Lung (tissue), 16 donors: Measurements from ENCODE around the gene FOXI2. TPM values are rescaled to one million over a fixed set of nuclear protein-coding genes. Genes with fewer than 3 reads are reported as not detected.
A peak's percentile ranks its signal among the peaks of the same experiment; 100 is the strongest.

Source experiments
- ATAC-seq: fragments of 200-7000 bp; cut with Tn5 transposase; one replicate; pipeline ENCODE4 v1.9.1; 2020; ENCODE audit warnings: moderate number of reproducible peaks; ENCODE audit not compliant: insufficient read depth, low FRiP score
- DNase-seq, 3 donors: peaks; one replicate each; pipeline ENCODE4 v3.0.0-alpha.2; 2013 to 2017
- H3K27ac ChIP-seq, 2 donors: one replicate each; pipeline ENCODE4 v1.5.1; 2013; ENCODE audit warnings: mild to moderate bottlenecking in 2 of 2, moderate library complexity in 2 of 2, control low read depth in 1 of 2, inconsistent platforms in 1 of 2, low read depth in 1 of 2, low read length in 1 of 2
- H3K27me3 ChIP-seq, 3 donors: one replicate each; pipeline ENCODE4 v1.5.1; 2013; ENCODE audit warnings: low read length in 2 of 3; ENCODE audit not compliant: control insufficient read depth in 3 of 3, insufficient read depth in 3 of 3
- H3K36me3 ChIP-seq, 4 donors: one replicate each; pipeline ENCODE4 v1.5.1; 2013; ENCODE audit warnings: low read length in 4 of 4, mild to moderate bottlenecking in 1 of 4, moderate library complexity in 1 of 4; ENCODE audit not compliant: control insufficient read depth in 4 of 4, insufficient read depth in 4 of 4
- H3K4me1 ChIP-seq, 5 donors: one replicate each; pipeline ENCODE4 v1.5.1; 2013; ENCODE audit warnings: low read length in 5 of 5, mild to moderate bottlenecking in 2 of 5, moderate library complexity in 1 of 5; ENCODE audit not compliant: control insufficient read depth in 5 of 5, insufficient read depth in 5 of 5
- H3K4me3 ChIP-seq: one replicate; pipeline ENCODE4 v1.5.1; 2013; ENCODE audit warnings: mild to moderate bottlenecking, control low read depth, moderate library complexity
- H3K9ac ChIP-seq, 2 donors: one replicate each; pipeline ENCODE4 v1.5.1; 2013; ENCODE audit warnings: low read length in 2 of 2, control low read depth in 1 of 2; ENCODE audit not compliant: insufficient read depth in 1 of 2
- H3K9me3 ChIP-seq, 4 donors: one replicate each; pipeline ENCODE4 v1.5.1; 2013; ENCODE audit warnings: low read length in 3 of 4, mild to moderate bottlenecking in 1 of 4, moderate library complexity in 1 of 4; ENCODE audit not compliant: control insufficient read depth in 4 of 4, insufficient read depth in 3 of 4
- WGBS, 2 donors: extraction: QIAGEN DNeasy Blood & Tissue Kit; methylation state at CpG; one replicate each; pipeline ENCODE4 v1.1.7; 2013; 5-methylcytosine and 5-hydroxymethylcytosine counted together
- long read RNA-seq, 5 donors: transcript quantifications; one replicate each; lab custom pipeline, GENCODE V29; 2026
- polyA plus RNA-seq, 2 donors: library from polyadenylated mRNA; stranded (reverse); fragments of 200-250 nt; gene quantifications; one replicate each; pipeline ENCODE4 v1.2.1, GENCODE V29; 2013
- total RNA-seq, 2 donors: library from RNA; depleted of rRNA in 1 of 2; stranded (reverse); fragments of >200 nt in 1 of 2; gene quantifications; one replicate each; pipeline ENCODE4 v1.2.1, GENCODE V29; 2014 to 2021
- TF ChIP-seq, protein P1 (sequence below): IDR thresholded peaks from 2 replicates; pipeline ENCODE4 v1.5.1; 2012; ENCODE audit warnings: mild to moderate bottlenecking; ENCODE audit errors: control extremely low read depth, extremely low read depth
- donor health status: control.
- donor health status: control.
- donor health status: Bipolar disorder and iron deficiency.
- donor health status: healthy.
- donor health status: DM: yes; HTN: yes; CAD: no.

Gene FOXI2
- total RNA-seq: under 1 TPM in 1 of 2 donors, not detected in 1; 0.15 TPM
- under 1 TPM in 1 of 2 donors, not detected in 1; 0.08 TPM for polyA plus RNA-seq
- long read RNA-seq, donor 1: 0 reads
- long read RNA-seq, donor 2: 0 reads
- long read RNA-seq, donor 3: 0 reads
- long read RNA-seq, donor 4: 0 reads
- long read RNA-seq, donor 5: 0 reads

DNA sequence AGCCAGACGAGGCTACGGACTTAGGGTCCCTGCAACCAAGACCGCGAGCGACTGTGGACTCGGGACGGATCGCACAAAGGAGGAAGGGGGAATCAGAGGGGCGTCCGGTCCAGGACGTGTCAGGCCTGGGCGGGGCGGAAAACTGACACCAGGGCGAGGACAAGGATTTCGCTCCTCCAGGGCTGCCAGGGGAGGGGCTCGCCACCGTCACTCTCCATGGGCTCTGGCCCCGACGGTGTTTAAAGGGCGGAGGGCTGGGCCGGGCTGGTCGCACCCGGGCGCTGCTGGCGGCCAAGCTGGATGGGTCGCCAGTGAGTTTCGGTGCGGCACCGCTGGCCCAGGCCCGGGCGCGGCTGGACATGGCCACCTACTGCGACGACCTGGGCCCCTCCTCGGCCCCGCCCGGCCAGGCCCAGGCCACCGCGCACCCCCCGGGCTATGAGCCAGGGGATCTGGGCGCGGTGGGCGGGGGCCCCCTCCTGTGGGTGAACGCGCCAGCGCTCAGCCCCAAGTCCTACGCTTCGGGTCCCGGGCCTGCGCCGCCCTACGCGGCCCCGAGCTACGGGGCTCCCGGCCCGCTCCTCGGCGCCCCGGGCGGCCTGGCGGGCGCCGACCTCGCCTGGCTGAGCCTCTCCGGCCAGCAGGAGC lies at the start of gene FOXI2:
FOXI2 (plus strand) TSS at position 271 of the 648 bp plus-strand sequence; CDS start at position 360, 89 bp downstream.
- 1 to 3% methylated on average over 47 to 66 of the region's 66 CpGs for WGBS, 2 donors
- DNase-seq: peak in 1 of 3 donors; percentile 3

DNA sequence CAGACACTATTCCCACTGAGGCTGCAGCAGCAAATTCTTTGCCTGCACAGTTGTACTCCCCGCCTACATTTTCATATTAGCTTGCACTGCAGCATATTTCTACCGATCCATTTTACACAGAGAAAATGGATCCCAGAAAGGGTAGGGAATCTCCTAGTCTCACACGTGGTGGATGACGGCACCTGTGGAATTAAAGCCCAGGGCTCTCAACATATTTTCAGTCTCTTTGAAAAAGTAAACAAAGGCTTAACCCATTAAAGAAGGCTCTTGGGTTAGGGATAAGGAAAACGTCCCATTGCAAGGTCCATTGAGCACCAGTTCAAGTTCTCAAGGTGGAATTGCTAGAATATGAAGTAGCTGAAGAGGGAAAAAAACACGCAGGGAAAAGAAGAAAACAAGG lies 49.4 kb upstream of the FOXI2 start:
- peaks cover 0 to 5% (median 2%) of the 10 kb centered on the region in 4 donors for H3K9me3 ChIP-seq
- no peak overlapping the region for H3K4me3 ChIP-seq
- TF ChIP-seq, protein P1, sequence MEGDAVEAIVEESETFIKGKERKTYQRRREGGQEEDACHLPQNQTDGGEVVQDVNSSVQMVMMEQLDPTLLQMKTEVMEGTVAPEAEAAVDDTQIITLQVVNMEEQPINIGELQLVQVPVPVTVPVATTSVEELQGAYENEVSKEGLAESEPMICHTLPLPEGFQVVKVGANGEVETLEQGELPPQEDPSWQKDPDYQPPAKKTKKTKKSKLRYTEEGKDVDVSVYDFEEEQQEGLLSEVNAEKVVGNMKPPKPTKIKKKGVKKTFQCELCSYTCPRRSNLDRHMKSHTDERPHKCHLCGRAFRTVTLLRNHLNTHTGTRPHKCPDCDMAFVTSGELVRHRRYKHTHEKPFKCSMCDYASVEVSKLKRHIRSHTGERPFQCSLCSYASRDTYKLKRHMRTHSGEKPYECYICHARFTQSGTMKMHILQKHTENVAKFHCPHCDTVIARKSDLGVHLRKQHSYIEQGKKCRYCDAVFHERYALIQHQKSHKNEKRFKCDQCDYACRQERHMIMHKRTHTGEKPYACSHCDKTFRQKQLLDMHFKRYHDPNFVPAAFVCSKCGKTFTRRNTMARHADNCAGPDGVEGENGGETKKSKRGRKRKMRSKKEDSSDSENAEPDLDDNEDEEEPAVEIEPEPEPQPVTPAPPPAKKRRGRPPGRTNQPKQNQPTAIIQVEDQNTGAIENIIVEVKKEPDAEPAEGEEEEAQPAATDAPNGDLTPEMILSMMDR: no peak
- peak; percentile 4 to 38 (median 26) for DNase-seq
- H3K36me3 ChIP-seq: no peaks in the 10 kb centered on the region
- H3K27me3 ChIP-seq: no peaks in the 10 kb centered on the region
- H3K4me1 ChIP-seq: no peaks in the 10 kb centered on the region
- H3K9ac ChIP-seq: no peak overlapping the region
- no peak overlapping the region for H3K27ac ChIP-seq
- no peak for ATAC-seq
- 49 to 61% methylated on average over 6 of the region's 6 CpGs for WGBS, 2 donors

More for the DNA sequence above, at the start of gene FOXI2:
- Histone ChIP-seq H3K9me3 (peaks cover 0 to 4% (median 0%) of the 10 kb centered on the region in 4 donors), H3K9ac (no peak within 1 kb of the TSS), H3K4me1 (peaks cover 0 to 19% (median 0%) of the 10 kb centered on the region in 5 donors), H3K27me3 (peaks cover 31 to 82% (median 63%) of the 10 kb centered on the region in 3 donors), H3K36me3 (no peaks in the 10 kb centered on the region), H3K4me3 (no peak within 1 kb of the TSS), H3K27ac (peak within 1 kb of the TSS in 1 of 2 donors; percentile 7)
- ATAC-seq: peak; percentile 23
- TF ChIP-seq, protein P1: no peak

DNA sequence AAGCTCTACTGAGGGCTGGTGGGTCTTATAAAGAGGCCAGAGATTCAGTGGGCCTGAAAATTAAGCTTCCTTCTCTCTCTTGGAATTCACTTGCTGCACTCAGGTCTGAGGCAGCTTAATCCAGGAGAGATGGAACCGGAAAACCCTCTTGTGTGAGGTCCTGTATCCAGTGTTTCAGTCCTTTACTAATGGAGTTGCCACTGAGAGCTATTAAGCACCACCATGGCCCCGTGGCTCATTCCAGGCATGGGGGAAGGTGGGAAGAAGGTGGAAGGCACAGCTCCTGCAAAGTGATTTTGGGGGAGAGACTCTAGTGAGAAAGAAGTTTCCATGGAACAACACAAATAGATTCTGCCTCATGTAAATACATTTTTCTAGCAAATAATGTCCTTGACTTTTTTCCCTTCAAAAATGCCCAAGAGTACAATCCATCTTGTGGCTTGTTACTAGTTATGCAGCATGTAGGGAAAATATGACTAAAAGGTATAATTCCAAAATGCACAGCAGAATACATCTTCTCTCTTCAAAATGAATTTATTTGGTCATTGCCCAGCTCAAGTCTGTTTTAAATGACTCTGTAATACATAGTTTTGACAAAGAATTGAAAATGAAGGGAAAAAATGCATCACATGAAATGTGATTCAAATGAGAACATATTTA lies 46.7 kb upstream of the FOXI2 start:
- H3K27ac ChIP-seq: no peak overlapping the region
- no peaks in the 10 kb centered on the region for H3K4me1 ChIP-seq
- peaks cover 0 to 4% (median 2%) of the 10 kb centered on the region in 4 donors for H3K9me3 ChIP-seq
- 85 to 87% methylated on average over 2 of the region's 2 CpGs for WGBS, 2 donors
- ATAC-seq: no peak
- TF ChIP-seq, protein P1: no peak
- no peak for DNase-seq
- no peak overlapping the region for H3K9ac ChIP-seq
- H3K4me3 ChIP-seq: no peak overlapping the region
- no peaks in the 10 kb centered on the region for H3K27me3 ChIP-seq
- no peaks in the 10 kb centered on the region for H3K36me3 ChIP-seq
